GM18502 (cell line): Measurements from ENCODE around the gene SEL1L.
A peak's percentile ranks its signal among the peaks of the same experiment; 100 is the strongest.
"Not testable (repeated sequence)": the region's sequence is repeated elsewhere in the genome, so short reads cannot be mapped to it uniquely, and the experiment has no call there.

Source experiments
- ATAC-seq: cut with Tn5 transposase; IDR thresholded peaks from one replicate; pipeline ENCODE4 v1.9.1; 2021; ENCODE audit warnings: mild to moderate bottlenecking; ENCODE audit not compliant: unreplicated experiment, poor library complexity

The SEL1L gene

DNA sequence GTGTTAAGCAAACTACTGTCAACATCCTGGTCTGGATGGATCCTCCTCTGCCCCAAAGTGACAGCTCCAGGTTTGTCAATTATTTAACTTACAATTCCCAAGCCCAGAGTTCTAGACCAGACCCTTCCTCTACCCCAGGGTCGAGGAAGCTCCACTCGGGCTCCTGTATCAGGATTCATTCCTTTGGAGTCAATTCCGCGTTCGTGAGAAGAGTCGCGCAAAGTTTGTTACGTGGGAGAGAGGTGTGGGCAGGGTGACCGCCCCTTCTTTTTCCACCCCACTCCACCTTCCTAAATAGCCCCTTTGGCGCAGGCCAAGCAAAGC lies 479 bp downstream of the SEL1L start:
- no peak for ATAC-seq

DNA sequence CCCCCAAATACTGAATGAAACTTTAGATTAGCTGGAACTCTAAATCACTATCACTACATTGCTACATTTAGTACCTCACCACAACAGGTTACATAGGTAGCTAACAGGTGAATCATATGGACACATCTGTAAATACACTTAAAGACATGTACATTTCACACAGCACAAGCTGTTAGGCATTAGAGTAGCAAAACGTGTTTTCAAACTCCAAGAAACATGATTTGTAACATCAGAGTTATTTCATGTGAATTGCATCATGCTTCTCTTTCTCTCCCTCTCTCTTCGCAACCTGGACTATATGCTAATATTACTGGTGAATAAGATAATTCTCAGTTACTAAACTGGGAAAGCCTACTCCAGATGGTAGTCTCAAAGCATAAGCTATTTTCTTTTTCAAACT lies 4.3 kb downstream of the SEL1L start:
- ATAC-seq, result no peak

DNA sequence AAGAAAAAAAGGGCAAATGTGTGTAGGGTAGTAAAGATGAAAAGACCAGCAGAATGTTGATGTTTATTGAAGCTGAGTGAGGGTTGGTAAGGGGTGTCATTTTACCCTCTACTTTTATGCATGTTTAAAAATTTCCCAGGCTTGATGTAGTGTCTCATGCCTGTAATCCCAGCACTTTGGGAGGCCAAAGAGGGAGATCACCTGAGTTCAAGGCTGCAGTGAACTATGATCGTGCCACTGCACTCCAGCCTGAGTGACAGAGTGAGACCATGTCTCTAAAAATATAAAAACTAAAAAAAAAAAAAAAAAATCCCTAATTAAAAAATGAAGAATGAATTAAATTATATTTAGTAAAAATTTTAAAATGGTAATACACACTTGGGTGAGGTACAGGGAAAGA lies 8.5 kb downstream of the SEL1L start:
- ATAC-seq, result no peak

DNA sequence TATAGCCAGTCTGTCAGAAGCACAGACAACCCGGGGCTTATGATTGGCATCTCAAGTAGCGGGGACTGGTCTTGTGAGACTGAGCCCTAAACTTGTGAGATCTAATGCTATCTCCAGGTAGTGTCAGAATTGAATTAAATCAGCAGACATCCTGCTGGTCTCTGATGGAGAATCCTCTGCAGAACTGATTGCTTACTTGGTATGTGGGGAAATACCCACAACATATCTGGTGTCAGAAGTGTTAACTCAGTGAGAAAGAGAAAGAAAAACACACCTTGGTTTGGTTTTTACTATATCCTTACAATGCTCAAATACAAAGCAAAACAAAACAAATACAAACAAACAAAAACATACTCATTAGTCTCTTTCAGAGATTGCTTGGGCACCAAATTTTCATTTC lies 10.0 kb downstream of the SEL1L start:
- ATAC-seq, result peak; percentile 60

DNA sequence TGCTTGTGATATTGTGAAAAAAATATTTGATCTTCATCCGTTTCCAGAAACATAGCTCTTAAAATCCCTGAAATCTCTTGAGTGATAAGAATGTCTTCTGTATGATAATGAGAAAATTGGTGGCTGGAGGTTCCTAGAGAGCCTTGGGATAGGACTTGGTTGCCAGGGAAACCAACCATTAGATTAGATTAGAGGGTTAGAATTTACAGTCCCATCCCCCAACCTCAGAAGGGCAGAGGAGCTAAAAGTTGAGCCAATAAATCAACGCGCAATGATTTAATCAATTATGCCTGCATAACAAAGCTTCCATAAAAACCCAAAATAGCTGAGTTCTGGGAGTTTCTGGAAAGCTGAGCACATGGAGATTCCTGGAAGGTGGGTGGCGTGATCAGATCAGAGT lies 10.6 kb downstream of the SEL1L start:
- ATAC-seq, result no peak

DNA sequence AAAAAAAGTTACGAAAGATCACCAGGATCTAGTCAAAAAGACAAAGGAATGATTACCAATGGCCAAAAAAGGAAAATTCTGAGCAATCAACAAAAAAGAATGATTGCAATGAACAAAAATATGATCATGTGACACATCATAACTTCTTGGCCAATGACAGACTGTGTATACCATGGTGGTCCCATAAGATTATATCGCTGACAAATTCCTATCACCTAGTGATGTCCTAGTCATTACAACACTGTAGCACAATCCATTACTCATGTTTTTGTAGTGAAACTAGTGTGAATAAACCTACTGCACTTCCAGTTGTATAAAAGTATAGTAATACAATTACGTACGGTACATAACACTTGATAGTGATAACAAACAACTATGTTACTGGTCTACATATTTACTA lies 12.3 kb downstream of the SEL1L start:
- no peak for ATAC-seq

DNA sequence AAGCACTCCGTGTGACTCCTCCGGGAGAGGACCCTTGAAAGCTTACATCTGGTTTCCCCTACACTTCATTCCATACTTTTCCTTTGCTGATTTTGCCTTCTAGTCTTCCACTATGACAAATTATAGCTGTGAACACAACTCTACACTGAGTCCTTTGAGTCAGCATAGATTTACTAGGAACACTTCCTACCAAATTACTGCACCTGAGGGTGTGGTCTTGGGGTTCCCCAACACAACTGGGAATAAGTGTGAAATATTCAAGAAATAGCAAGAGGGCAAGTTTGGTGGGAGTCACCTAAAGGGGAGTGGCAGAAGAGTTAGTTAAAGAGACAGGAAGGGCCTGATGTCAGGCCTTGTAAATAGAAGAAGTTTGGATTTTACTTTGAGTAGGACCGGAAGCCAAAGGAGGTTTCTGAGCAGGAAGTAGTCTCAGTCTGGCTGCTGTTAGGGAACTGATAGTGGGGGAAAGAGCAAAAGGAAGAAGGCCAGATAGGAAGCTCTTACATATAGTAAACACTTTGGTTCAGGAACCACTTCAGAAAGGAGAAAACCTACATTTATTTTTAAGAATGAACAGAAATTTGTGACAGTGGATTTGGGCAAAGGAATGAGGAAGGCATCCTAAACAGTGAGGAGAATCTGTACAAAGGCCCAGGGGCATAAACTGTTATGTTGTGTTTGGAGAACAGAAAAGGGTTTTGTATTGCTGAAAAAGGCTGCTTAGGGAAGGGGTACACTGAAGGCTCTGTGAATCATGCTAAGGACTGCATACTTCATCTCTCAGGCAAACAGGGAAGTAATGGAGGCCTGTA lies 14.2 kb downstream of the SEL1L start:
- ATAC-seq, result peak; percentile 90

DNA sequence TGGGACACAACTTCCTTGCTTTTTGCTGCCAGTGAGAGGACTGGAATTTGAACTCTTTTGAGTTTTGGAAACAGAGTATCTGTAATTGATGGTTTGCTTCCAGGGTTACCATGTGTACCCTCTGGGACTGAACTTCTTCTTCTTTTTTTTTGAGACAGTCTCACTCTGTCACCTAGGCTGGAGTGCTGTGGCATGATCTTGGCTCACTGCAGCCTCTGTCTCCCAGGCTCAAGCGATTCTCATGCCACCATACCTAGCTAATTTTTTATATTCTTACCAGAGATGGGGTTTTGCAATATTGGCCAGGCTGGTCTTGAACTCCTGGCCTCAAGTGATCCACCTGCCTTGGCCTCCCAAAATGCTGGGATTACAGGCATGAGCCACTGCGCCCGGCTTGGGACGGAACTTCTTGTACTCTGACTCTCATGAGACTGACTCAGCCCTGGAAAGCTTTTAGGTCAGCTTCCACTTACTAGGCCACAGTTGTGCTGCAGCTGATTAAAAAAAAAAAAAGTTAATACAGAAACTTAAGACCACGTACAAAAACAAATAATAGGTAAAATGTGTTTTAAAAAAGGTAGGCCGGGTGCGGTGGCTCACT lies 15.8 kb downstream of the SEL1L start:
- ATAC-seq, result no peak

DNA sequence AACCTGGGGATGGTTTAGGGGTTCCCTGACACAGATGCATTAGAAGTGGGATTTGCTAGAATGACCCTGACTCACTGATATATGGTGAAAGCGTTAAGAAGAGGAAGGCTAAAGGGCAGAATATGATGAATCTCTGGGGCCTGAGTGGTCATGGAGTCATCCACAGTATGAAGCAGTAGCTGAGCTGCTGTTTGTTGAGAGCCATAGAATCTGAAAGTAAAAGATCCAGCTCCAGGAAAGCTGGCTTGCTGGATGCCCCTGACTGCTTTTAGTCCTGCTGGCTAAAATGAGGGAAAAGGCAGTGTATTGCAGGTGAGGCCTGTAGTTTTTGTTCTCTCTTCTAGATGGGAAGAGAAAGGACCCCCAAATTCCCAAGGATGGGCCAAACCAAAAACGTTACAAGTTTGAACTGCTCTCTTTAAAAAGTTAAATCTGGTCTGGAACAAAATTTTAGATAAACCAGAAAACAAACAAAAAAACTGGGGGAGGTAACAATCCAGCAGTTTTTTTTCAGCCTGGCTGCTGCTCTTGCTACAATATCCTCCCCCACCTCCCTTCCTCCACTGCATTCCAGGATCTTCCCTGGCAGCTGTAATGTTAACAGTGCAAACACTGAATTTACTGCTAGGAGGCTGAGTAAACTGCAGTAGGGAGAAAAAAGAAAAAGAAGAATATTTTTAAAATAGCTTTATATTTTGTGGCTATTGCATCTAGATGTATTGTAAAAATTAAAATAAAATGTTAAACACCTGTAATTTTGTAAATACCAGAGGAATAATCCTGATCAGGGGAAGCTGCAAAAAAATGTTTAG lies 16.5 kb downstream of the SEL1L start:
- no peak for ATAC-seq

DNA sequence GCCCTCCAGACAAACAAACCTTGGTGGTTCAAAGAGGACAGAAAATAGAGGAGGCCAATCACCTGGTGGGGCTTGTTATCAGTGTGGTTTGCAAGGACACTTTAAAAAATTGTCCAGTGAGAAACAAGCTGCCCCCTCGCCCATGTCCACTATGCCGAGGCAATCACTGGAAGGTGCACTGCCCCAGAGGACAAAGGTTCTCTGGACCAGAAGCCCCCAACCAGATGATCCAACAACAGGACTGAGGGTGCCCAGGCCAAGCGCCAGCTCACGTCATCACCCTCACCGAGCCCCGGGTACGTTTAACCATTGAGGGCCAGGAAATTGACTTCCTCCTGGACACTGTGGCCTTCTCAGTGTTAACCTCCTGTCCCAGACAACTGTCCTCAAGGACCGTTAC lies 17.7 kb downstream of the SEL1L start:
- ATAC-seq, result not testable (repeated sequence)

DNA sequence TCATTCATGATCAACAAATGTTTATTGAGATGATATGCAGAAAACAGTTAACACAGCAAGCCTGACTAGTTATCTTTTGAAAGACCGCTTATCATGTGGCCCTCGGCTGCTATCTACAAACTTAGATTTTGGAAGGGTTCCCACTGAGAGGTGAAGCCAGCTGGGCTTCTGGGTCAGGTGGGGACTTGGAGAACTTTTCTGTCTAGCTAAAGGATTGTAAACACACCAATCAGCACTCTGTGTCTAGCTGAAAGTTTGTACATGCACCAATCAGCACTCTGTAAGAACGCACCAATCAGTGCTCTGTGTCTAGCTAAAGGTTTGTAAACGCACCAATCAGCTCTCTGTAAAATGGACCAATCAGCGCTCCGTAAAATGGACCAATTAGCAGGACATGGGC lies 20.8 kb downstream of the SEL1L start:
- ATAC-seq, result not testable (repeated sequence)

DNA sequence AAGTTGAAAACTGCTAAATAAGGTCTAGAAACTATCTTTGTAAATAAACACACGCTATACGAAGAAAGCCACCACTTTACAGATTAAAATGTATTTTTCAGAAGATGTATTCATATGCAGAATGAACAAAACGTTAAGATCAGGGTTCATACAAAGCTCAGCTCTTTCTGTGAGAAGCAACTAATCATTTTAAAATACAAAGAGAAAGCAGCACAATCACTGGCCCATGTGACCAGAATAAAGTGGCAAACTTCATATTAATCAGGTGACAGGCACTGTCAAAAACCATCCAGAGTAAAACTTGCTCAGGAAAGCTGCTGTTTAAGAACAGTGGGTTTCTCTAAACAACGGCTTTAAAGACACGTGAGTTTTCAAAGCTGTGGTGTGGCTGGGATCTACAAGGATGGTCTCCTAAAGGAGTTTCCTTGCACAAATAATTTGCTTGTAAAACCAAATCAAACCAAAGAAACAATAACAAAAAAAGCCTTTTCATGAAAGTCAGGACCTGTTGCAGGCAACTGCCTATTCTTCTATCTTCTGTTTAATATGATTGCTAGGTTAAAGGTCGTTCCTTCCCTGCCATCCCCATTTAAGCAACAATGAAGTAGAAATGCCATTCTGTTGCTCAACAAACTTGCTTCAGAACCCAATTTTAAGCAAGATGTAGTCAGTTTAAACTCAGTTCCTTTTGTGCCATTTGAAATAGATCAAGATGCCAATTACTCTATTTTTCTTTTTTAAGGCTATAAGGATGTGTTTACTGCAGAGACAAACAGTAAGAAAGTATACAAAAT lies 22.3 kb downstream of the SEL1L start:
- no peak for ATAC-seq

DNA sequence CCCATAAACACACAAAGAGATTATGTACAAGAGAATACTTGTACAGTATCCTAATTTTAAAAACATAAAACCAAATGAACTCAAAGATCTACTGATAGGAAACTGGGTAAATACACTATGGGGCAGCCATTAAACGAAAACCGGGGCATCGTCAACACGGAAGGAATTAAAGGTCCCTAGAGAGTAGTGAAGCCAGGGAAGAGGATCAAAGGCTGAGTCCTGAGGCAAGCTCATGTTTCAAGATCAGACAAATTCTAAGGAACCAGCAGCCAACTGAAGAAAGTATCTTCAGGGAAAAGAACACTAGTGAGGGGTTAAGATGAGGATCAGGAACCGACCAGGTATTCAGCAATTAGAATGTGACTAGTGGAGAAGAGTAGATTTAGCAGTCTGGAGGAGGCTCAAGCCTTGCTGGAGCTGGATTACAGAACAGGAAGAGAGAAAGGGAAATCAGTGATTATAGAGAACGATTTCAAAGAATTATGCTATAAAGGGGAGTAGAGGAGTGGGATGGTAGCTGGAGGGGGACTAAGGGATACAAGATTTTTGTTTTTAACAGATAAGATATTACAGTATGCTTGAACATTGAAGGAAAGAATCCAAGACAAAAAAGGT lies 23.7 kb downstream of the SEL1L start:
- ATAC-seq, result no peak

DNA sequence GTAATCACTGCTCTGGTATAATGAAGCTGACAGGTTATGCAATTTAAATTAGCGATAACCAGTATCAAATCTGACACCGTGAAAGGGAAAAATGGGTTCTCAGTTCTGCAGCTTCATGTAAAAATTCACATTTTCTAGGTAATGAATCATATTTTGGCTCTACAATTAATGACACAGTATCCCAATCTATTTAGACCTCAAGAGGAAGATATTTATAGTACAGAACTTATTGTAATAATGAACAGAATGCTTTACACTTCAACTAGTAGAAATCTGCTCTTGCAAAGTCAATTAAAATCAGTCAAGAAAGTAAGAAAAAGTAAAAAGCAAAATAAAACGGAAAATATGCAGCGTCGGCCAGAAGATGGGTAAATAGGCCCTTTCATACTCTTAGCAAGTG lies 24.3 kb downstream of the SEL1L start:
- no peak for ATAC-seq

DNA sequence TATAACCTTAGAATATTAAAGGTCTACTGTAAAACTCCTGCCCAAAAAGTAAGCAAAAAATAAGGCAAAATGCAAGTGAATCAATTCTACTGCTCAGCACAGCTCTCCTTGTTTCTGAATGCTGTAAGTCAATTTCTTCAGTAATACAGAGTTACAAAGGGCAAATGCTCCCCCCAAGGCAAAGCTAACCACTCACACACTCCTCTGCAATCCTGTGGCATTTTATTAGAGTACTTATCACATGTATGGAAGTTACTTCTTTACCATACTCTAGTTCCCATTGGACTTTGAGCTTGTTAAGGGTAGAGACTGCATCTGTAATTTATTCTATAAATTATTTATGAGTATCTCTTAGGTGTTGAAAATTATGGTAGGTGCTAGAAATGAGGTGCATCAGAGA lies 27.2 kb downstream of the SEL1L start:
- no peak for ATAC-seq

DNA sequence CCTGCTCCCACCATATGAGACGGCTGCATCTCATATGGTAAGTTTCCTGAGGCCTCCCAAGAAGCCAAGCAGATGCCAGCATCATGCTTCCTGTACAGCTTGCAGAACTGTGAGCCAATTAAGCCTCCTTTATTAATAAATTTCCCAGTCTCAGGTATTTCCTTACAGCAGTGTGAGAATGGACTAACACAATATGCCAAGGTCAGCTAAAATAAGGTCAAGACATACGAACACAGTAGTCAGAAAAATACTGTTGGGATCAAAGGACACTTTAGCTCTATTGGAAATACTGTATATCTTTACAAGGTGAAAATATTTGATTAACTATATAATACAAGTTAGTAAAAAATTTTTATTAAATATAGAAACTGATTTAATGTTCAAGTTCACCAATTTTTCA lies 28.8 kb downstream of the SEL1L start:
- ATAC-seq, result no peak

DNA sequence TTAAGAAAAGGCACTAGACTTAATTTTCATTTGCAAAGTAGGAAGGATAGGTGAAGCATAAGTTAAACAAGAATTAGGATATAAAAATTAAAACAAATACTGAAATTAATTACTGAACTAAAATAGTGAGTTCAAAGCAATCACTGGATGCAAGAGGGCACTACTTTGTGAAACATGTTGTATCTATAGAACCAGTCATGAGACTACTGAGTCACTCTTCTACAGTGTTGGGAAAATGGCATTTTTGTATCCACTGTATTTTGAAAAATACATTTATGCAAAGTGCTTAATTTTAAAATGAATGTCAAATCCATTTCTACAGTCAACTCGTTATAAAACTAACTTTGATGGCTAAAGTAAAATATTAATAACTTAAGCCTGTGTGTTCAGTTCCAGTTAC lies 47.9 kb downstream of the SEL1L start:
- no peak for ATAC-seq

DNA sequence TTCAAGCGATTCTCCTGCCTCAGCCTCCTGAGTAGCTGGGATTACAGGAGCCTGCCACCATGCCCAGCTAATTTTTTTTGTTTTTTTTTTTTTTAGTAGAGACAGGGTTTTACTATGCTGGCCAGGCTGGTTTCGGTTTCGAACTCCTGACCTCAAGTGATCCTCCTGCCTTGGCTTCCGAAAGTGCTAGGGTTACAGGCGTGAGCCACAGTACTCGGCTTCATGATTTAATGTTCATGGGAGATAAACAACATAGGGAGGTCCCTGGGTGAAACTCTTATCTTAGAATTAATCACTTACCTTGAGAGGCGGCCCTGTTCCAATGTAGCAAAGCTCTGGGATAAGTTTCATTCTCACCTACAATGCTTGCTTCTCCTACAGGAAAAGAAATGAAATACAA lies 48.3 kb downstream of the SEL1L start:
- peak; percentile 91 for ATAC-seq

DNA sequence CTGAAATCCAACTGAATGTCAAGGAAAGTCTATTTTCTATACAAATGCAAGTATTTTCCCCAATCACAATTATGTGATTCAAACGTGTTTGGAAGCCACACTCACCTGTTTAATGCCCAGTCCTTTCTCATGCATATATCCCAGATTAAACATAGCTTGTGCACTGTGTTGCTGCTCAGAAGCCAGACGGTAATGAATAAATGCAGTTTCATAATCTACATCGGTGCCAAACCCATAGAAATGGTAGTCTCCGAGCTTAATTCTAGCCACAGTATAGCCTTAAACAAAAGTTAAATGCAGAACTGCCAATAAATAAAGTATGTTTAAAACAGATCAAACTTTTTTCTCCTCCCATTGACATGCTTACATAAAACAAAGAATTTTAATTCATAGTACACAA lies 49.5 kb downstream of the SEL1L start:
- no peak for ATAC-seq

DNA sequence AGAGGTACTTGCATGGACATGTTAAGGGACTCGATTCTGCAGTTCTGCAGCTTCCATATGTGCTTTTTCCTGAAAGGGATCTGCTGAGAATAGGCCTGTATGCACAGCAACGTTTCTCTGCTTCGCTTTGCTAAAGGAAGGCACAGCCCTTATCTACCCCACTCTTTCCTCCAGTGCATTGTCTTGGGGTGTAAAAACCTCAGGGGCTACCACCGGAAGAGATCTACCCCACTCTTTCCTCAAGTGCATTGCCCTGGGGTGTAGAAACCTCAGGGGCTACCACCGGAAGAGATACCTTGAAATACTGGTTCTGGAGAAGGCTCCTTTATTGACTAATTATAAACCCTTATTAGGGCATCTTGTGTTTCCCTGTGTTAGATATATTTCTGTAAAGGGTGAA lies 52.9 kb downstream of the SEL1L start:
- ATAC-seq, result no peak
